Activated CD4-positive, alpha-beta T cell treated with anti-CD3 and anti-CD28 coated beads, Interleukin-2, amount 50 U/mL, for 4 hours (primary cell): Measurements from ENCODE around the gene SREBF2.

Source experiments
- DNase-seq, 2 experiments: peaks; one replicate each; pipeline ENCODE4 v3.0.0-alpha.2; 2020

Gene SREBF2

GRCh38 chr22:41909310-41910049 lies 76.6 kb downstream of the SREBF2 start:
- no peak for DNase-seq

DNA sequence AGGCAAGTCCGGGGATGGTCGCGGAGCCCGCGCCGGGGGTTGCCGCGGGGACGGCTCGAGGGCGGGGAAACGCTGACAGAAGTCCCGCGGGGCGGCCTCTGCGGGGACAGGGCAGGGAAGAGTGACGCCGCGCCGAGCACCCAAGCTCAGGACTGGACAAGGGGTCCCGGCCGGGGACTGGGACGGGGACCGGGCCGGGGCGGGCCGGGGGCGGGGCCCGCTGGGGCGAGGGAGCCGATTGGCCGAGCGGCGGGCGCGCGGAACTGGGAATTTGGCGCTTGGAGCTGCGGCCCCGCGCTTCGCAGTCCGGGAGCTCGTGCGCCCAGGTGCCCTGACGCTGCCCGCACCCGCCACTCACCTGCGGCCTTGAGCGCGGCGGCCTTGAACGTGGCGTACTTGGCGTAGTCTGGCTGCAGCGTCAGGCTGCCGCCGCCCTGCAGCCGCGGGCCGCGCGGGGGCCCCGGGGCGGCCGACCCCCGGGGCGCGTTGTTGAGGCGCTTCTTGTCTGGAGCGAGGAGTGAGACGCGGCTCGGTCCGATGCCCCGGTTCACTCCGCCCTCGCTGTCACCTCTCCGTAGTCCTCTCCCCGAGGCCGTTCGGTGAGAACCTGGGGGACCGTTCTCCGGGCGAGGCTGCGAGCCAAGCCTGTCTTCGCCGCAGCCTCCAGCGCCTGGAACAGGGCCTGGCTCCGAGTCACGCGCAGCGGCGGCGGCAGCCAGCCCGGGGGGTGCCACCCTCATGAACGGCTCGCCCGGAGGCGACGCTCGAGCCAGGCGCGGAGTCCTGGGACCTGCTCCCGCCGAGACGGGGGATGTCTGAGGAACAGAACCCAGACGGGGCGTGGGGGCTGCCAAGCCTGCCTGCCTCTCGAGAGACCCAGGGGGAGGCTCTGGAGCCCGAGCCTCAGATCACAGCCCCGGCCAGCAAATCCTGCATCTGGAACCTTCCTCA lies 77.4 kb downstream of the SREBF2 start:
- DNase-seq, result peak; percentile 27

DNA sequence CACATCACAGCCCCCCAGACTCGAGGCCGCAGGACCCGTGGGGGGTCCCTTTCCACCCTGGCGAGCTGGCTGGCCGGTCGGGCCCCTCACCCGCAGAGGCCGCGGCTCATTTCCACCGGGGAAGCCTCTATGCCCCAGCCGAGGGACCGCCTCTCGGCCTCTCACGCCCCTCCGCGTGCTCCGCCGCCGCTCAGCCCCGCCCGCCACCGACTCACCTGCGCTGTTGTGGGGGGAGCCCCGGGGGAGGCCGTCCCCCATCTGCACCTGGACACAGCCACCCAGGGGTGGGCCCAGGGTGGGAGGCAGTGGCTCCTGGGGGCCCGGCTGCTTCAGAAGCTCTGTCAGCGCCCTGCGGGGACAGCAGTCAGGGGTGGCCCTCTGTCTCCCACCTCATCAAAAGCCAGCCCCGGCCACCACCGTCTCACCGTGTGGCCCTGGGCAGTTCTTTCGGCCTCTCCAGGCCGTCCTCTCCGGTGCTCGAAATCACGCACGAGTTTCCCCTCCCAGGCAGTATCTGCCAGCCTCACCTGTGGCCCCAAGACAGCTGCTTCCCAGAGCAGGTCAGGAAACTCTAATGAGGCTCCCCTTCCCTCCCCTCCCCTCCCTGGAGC lies 78.2 kb downstream of the SREBF2 start:
- no peak for DNase-seq

DNA sequence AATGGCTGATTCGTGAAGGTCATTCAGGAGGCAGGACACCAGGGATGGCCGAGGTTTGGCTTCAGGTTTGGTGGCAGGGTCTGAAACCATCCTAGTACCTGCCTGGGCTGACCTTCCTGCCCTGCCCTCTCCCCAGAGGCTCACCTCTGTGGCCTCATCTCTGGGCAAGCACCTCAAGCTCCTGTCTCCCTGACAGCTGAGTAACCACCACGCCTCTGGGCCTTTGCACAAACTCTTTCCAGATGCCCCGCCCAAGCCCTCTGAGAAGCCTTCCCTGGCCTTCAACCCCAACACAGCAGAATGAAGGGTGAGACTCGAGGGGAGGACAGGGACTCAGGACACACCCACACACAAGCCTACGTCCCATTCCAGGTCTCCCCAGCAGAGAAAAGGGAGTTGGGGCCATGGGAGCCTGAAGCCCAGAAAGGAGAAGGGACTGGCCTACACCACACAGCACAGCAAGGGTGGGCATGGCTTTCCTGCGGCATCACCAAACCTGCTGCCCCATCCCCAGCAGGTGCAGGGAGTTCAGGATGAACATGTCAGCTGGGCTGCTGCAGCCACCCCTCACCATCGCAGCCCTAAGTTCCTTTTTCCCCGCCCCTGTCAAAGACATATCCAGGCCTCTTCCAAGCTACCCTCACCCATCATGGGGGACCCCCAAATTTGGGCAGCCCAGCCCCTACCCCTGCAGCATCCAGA lies 79.6 kb downstream of the SREBF2 start:
- DNase-seq, result no peak

DNA sequence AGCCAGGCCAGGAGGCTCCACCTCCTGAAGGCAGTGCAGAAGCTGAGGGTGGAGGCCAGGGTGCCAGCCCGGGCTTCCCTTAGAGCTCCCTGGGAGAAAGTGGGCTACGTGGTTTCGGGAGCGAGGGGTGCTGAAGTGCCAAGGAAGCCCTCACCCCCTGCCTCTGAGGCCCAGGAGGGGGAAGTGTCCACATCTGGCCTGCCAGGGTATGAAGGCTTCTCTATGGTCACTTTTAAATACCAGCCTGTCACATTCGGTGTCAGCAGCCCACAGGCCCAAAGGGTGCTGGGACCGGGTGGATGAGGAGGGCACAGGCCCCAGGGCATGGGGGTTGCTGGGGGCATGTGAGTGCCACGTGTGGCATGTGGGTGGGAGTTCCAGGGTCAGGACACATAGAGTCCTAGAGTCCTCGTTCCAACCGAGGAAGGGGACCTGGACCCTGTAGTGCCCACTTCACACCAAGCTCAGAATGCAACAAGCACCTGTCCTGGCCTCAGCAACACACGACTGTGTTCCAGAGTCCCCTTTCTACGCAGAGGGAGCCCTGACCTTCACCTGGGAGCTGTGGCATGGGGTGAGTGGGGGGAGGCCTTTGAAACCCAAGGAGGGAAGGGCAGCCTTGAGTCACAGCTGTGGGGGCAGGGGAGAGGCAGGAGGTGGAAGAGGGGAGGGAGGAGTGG lies 80.3 kb downstream of the SREBF2 start:
- DNase-seq, result no peak

- DNase-seq, result no peak
Measured at GRCh38 chr22:41913842-41914534, 81.1 kb downstream of the SREBF2 start.

- no peak for DNase-seq
Measured at GRCh38 chr22:41914611-41915034, 81.7 kb downstream of the SREBF2 start.

DNA sequence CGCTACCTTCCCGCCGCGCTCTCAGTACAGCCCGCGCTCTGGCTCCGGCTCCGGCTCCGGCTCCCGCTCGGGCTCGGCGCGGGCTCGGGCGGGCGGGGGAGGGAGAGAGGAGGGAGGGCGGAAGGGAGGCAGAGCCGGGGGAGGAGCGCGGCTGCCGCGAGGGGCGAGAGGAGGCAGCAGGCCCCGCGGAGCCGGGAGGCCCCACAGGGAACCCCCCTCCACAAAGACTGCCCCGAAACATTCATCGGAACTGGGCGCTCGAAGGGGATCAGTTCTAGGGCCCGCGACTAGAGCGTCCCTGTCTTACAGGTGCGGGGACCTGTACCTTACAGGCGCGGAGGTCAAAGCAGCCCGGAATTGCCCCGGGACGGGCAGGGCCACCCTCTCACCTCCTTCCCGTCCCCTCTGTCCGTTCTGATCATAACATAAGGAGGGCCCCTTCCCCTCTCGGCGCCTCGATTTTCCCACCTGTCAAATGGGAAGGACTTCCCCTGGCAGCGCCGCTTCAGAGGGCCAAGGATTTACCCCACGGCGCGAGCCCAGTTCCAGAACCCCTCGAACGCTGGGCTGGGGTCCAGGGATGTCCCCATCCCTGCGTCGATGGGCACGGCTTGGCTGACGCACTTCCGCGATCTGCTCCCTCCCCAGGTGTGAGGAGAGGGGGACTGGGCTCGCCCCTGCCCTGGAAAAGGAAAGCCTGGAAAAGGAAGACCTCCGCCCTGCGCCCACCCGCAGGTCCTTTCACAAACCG lies 82.3 kb downstream of the SREBF2 start, which contains the start of gene SHISA8:
Gene SHISA8 (minus strand): TSS at position 40 of the 751 bp plus-strand sequence. CDS start 407 bp downstream, outside the sequence.
- DNase-seq, result peak; percentile 59 to 63

- no peak for DNase-seq
Measured at GRCh38 chr22:41915786-41916493, 83.0 kb downstream of the SREBF2 start.

DNA sequence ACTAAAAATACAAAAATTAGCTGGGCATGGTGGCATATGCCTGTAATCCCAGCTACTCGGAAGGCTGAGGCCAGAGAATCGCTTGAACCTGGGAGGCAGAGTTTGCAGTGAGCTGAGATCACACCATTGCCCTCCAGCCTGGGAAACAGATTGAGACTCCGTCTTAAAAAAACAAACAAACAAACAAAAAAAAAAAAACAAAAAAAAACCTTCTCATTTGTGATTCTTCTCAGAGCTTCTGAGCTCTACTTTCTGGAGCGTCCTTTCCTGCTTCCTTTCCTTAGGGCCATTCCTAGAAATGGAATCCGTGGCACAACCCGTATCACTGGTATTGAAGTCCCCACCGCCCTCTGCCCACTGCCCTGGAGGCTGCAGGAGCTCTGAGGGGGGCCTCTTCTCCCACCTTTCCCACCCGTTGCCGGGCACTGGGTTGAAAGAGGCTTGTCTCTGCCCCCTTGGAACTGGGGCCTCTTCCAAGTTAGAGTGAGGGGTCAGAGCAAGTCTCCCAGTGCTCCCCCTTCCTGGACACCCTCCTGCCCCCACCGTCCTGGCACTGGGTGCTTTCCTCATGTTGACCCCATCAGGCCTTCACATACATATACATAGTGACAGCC lies 83.9 kb downstream of the SREBF2 start:
- DNase-seq, result no peak

GRCh38 chr22:41917375-41917902 lies 84.5 kb downstream of the SREBF2 start:
- no peak for DNase-seq

DNA sequence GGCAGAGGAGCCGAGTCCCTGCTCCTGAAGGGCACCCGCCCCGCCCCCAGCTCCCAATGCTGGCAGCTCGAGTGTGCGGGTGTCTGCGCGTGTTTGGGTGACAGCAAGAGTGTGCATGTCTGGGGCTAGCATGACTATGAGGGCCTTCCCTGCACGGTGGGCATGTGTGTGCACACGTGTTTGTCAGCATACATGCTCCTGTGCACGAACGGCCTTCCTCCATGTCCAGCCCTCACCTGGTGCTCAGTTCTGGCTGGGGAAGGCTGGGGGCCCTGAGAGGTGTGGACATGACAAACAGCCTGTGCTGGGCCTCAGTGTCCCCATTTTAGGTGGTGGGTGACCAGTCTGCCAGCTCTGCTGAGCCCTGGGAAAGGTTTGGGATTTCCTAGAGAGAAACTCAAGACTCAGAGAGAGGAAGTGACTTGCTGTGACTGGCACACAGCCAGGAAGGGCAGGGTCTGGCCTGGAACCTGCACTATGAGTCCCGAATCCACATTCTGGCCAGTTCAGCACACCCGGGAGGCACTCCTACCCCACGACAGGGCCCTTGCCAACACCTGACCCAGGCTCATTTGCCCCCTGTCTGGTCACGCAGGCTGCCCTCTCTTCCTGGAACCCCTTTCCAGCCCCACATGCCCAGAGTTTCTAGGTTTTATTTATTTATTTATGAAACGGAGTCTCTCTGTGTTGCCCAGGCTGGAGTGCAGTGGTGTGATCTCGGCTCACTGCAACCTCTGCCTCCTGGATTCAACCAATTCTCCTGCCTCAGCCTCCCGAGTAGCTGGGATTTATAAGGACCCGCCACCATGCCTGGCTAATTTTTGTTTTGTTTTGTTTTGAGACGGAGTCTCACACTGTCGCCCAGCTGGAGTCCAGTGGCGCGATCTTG lies 85.2 kb downstream of the SREBF2 start:
- DNase-seq, result no peak

- peak; percentile 58 to 59 for DNase-seq
Measured at GRCh38 chr22:41919357-41920224, 86.7 kb downstream of the SREBF2 start.

GRCh38 chr22:41920271-41920976 lies 87.5 kb downstream of the SREBF2 start:
- no peak for DNase-seq

- DNase-seq, result no peak
Measured at GRCh38 chr22:41922328-41922727, 89.4 kb downstream of the SREBF2 start.

DNA sequence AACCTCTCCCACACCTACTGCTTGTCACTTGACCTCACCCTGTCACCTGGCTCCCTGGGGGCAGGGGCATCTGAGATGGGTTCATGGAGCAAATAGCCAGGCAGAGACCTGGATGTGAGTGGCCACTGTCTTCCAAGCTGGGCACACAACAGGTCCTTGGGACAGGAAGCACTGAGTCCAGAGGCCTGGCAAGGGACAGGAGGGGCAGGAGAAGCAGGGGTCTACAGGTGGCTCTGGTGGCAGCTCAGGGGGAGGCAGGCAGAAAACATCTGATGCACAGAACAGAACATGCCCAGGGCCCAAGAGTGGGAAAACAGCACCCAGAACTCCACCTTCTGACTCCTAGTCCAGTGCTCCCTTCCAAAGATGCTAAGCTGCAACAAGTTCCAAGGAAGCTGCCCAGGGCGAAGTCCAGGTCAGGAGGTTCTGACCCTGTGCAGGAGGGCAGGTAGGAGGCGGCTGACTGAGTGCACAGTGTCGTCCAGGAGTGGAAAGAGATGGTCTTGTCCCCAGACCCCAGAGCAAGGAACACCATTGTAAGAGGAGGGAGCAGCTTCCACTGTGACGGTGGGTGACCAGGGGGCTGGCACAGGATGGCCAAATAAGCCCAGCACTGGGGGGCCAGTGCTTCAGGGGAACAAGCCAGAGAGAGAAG lies 90.2 kb downstream of the SREBF2 start:
- DNase-seq, result no peak
